K562 (cell line): ENCODE data around the gene ABHD5. TPM values are rescaled to one million over a fixed set of nuclear protein-coding genes. Genes with fewer than 3 reads are reported as not detected.

Experiments used
- DACH1 ChIP-seq: fragments of 450-650 bp; IDR thresholded peaks from 2 replicates; pipeline ENCODE4 v1.6.1; 2018; ENCODE audit not compliant: partially characterized antibody
- DNMT1 ChIP-seq: fragments of 450-650 bp; IDR thresholded peaks from 2 replicates; pipeline ENCODE4 v1.6.1; 2016; ENCODE audit warnings: antibody characterized with exemption, mild to moderate bottlenecking
- HDAC8 ChIP-seq: fragments of 450-650 bp; IDR thresholded peaks from 2 replicates; pipeline ENCODE4 v1.6.1; 2016; ENCODE audit warnings: mild to moderate bottlenecking, missing genetic modification characterization, moderate library complexity, missing compliant biosample characterization
- HDGF ChIP-seq: fragments of 450-650 bp; IDR thresholded peaks from 2 replicates; pipeline ENCODE4 v1.6.1; 2016
- KHSRP ChIP-seq: fragments of 450-650 bp; IDR thresholded peaks from 2 replicates; pipeline ENCODE4 v1.6.1; 2017
- MAFK ChIP-seq: IDR thresholded peaks from 2 replicates; pipeline ENCODE4 v1.6.1; 2011; ENCODE audit warnings: low read length, improper control_type of control experiment
- MECOM ChIP-seq: fragments of 250-450 bp; sonication (Bioruptor Pico); IDR thresholded peaks from 2 replicates; pipeline ENCODE4 v1.8.0; 2022; ENCODE audit warnings: inconsistent platforms
- MLX ChIP-seq, 2 experiments: fragments of 450-650 bp in 1 of 2; sonication (generic) in 1 of 2; formaldehyde crosslinking; conservative IDR thresholded peaks; 2 replicates each; pipeline versions ENCODE4 v1.4.0 to v1.8.1; 2020 to 2022; ENCODE audit warnings: mild to moderate bottlenecking in 1 of 2, missing genetic modification reagents in 1 of 2
- MTA3 ChIP-seq: fragments of 450-650 bp; formaldehyde crosslinking; IDR thresholded peaks from 2 replicates; pipeline ENCODE4 v1.6.1; 2017; ENCODE audit warnings: mild to moderate bottlenecking, borderline replicate concordance
- NCOA6 ChIP-seq: fragments of 450-650 bp; IDR thresholded peaks from 2 replicates; pipeline ENCODE4 v1.6.1; 2017; ENCODE audit warnings: mild to moderate bottlenecking
- NR0B1 ChIP-seq: fragments of 450-650 bp; IDR thresholded peaks from one replicate; pipeline ENCODE4 v1.6.1; 2018; ENCODE audit warnings: mild to moderate bottlenecking, moderate library complexity; ENCODE audit not compliant: partially characterized antibody
- NR3C1 ChIP-seq: sonication (generic); formaldehyde crosslinking; IDR thresholded peaks from 2 replicates; pipeline ENCODE4 v1.8.1; 2022; ENCODE audit warnings: missing genetic modification reagents
- POLR2AphosphoS5 ChIP-seq: IDR thresholded peaks from 2 replicates; pipeline ENCODE4 v1.6.1; 2011; ENCODE audit warnings: mild to moderate bottlenecking, low read depth, low read length, moderate library complexity; ENCODE audit not compliant: control insufficient read depth, insufficient read depth
- POLR2G ChIP-seq: fragments of 200-400 bp; formaldehyde crosslinking; IDR thresholded peaks from 2 replicates; pipeline ENCODE4 v1.6.1; 2017; ENCODE audit warnings: low read depth, mild to moderate bottlenecking, antibody characterized with exemption, low read length, moderate library complexity
- RBFOX2 ChIP-seq: fragments of 200-400 bp; formaldehyde crosslinking; IDR thresholded peaks from 2 replicates; pipeline ENCODE4 v1.6.1; 2017; ENCODE audit warnings: low read depth, mild to moderate bottlenecking, low read length, moderate library complexity
- RBM34 ChIP-seq: fragments of 200-400 bp; formaldehyde crosslinking; IDR thresholded peaks from 2 replicates; pipeline ENCODE4 v1.6.1; 2018; ENCODE audit warnings: low read length, borderline replicate concordance; ENCODE audit not compliant: insufficient read depth
- SMARCE1 ChIP-seq: fragments of 450-650 bp; IDR thresholded peaks from 2 replicates; pipeline ENCODE4 v1.7.1; 2016; ENCODE audit warnings: mild to moderate bottlenecking
- TAF1 ChIP-seq: IDR thresholded peaks from 2 replicates; pipeline ENCODE4 v1.6.1; 2011; ENCODE audit warnings: mild to moderate bottlenecking, low read length, moderate library complexity; ENCODE audit not compliant: insufficient read depth, control insufficient read depth, severe bottlenecking; ENCODE audit errors: extremely low read depth
- TAF9B ChIP-seq: fragments of 450-650 bp; IDR thresholded peaks from 2 replicates; pipeline ENCODE4 v1.6.1; 2018; ENCODE audit warnings: mild to moderate bottlenecking; ENCODE audit not compliant: partially characterized antibody
- ZNF134 ChIP-seq: fragments of 250-450 bp; sonication (Bioruptor Pico); conservative IDR thresholded peaks from 2 replicates; pipeline ENCODE4 v1.4.0; 2020
- ZNF253 ChIP-seq: fragments of 250-450 bp; sonication (Bioruptor Pico); conservative IDR thresholded peaks from 2 replicates; pipeline ENCODE4 v1.6.1; 2021; ENCODE audit warnings: mild to moderate bottlenecking
- ZNF263 ChIP-seq: sonication (generic); formaldehyde crosslinking; IDR thresholded peaks from 2 replicates; pipeline ENCODE4 v1.8.0; 2022; ENCODE audit warnings: mild to moderate bottlenecking, missing genetic modification reagents, borderline replicate concordance
- ZNF444 ChIP-seq: fragments of 250-450 bp; sonication (Bioruptor Pico); IDR thresholded peaks from 2 replicates; pipeline ENCODE4 v1.4.0; 2020; ENCODE audit warnings: mild to moderate bottlenecking, moderate library complexity
- ZNF76 ChIP-seq: fragments of 250-450 bp; sonication (Bioruptor Pico); IDR thresholded peaks from 2 replicates; pipeline ENCODE4 v1.4.0; 2020; ENCODE audit warnings: mild to moderate bottlenecking, moderate library complexity, borderline replicate concordance
- polyA plus RNA-seq, 8 experiments: library from polyadenylated mRNA; depleted of rRNA in 4 of 8; stranded (reverse) in 5 of 8; unstranded in 3 of 8; fragments of >200 nt; fragmentation: Nextera tagmentation in 2 of 8; fragmentation: Illumina TruSeq in 1 of 8; extraction: Ambion mirVana in 2 of 8; extraction: Trizol in 1 of 8; gene quantifications; 2 replicates each; pipeline versions ENCODE4 v1.2.1 to v1.2.3, GENCODE V29; 2011 to 2014; ENCODE audit warnings: inconsistent platforms in 1 of 8, missing spikeins in 1 of 8
- total RNA-seq, 7 experiments: library from RNA; depleted of rRNA in 6 of 7; stranded (reverse); fragments of >200 nt in 6 of 7; fragmentation: Illumina TruSeq in 2 of 7; extraction: Trizol in 2 of 7; gene quantifications; 2 replicates each; pipeline versions ENCODE4 v1.2.1 to v1.2.3, GENCODE V29; 2011 to 2021; ENCODE audit warnings: low replicate concordance in 1 of 7

The ABHD5 gene
- total and polyA plus RNA-seq, 9 of the 15 experiments (the other 6 are each of a cell fraction or from before 2014, with no cell fraction given) = 27.8 to 61.7 (median 39.9) TPM

- TF ChIP-seq RBFOX2 (peak; percentile 58), POLR2AphosphoS5 (no peak), ZNF134 (CRISPR knock-in tag) (peak; percentile 31; the same call in 1 of the 2 replicates), KHSRP (no peak), HDAC8 (tag) (peak; percentile 63; the same call in 1 of the 2 replicates), TAF9B (no peak), MLX (CRISPR knock-in tag; conservative IDR thresholded peaks at IDR 0.05) (0 out of 4 replicates have a peak, but pooled peaks of 1 of the 2 experiments have one; percentile 45), ZNF253 (CRISPR knock-in tag) (no peak), ZNF444 (CRISPR knock-in tag) (no peak), ZNF263 (CRISPR knock-in tag) (peak; percentile 86), RBM34 (no peak), NR0B1 (no peak), HDGF (no peak), DACH1 (no peak), MAFK (peak; percentile 84), MTA3 (peak; percentile 80; the same call in 1 of the 2 replicates), MECOM (0 out of 2 replicates have a peak, but pooled peaks have one; percentile 44), ZNF76 (CRISPR knock-in tag) (0 out of 2 replicates have a peak, but pooled peaks have one; percentile 27), DNMT1 (no peak), TAF1 (peak; percentile 22), POLR2G (peak; percentile 60; the same call in 1 of the 2 replicates), NCOA6 (no peak), NR3C1 (CRISPR knock-in tag) (no peak), SMARCE1 (peak; percentile 63)
Observed at GRCh38 chr3:43773273-43774094, 82.7 kb downstream of the ABHD5 start (continued).
